Mammary epithelial cell (primary cell): Measurements from ENCODE around the gene HOXB7.

Source experiments
- CTCF ChIP-seq, 2 donors: IDR thresholded peaks in 1 of 2; conservative IDR thresholded peaks in 1 of 2; 2 replicates each; pipeline ENCODE4 v1.5.1; 2011 to 2012; ENCODE audit warnings: inconsistent platforms in 2 of 2, low read length in 2 of 2, mild to moderate bottlenecking in 2 of 2, control low read depth in 1 of 2, low read depth in 1 of 2; ENCODE audit not compliant: insufficient read depth in 1 of 2; ENCODE audit errors: extremely low read depth in 1 of 2
- EZH2 ChIP-seq: IDR thresholded peaks from 2 replicates; pipeline ENCODE4 v1.6.1; 2012; ENCODE audit warnings: low read length, inconsistent platforms, borderline replicate concordance

GRCh38 chr17:48593126-48593829 lies 17.5 kb downstream of the HOXB7 start, which contains the start of gene HOXB5:
- TF ChIP-seq CTCF (conservative IDR thresholded peaks at IDR 0.05 in 1 of 2, IDR thresholded peaks at IDR 0.05 in 1 of 2; ENCODE audit: extremely low read depth in 1 of 2, insufficient read depth in 1 of 2, low read depth in 1 of 2, low read length in 2 of 2) = no peak
- no peak for TF ChIP-seq EZH2
